Motor neuron (in vitro differentiated cells): ENCODE data around the gene DYNLRB2. TPM values are rescaled to one million over a fixed set of nuclear protein-coding genes. Genes with fewer than 3 reads are reported as not detected.
A peak's percentile ranks its signal among the peaks of the same experiment; 100 is the strongest.

Experiments used
- ATAC-seq, 8 experiments: fragments of 200-7000 bp; cut with Tn5 transposase; replicated peaks in 6 of 8; 2 replicates each; pipeline ENCODE4 v1.8.0; 2021; ENCODE audit warnings: mild to moderate bottlenecking in 8 of 8, moderate library complexity in 8 of 8
- H3K27ac ChIP-seq, 2 donors: fragments of 250-450 bp; sonication (Bioruptor Pico); 2 replicates each; pipeline ENCODE4 v1.9.0; 2021; ENCODE audit warnings: antibody characterized with exemption in 2 of 2, mild to moderate bottlenecking in 2 of 2, moderate library complexity in 1 of 2
- H3K4me1 ChIP-seq, 2 donors: fragments of 250-450 bp; sonication (Bioruptor Pico); replicated peaks in 1 of 2; 2 replicates each; pipeline ENCODE4 v1.6.1; 2021; ENCODE audit warnings: antibody characterized with exemption in 2 of 2, mild to moderate bottlenecking in 2 of 2, moderate library complexity in 1 of 2
- H3K4me3 ChIP-seq, 5 donors: fragments of 250-450 bp; sonication (Bioruptor Pico); 2 replicates each; pipeline ENCODE4 v1.9.0; 2021; ENCODE audit warnings: antibody characterized with exemption in 5 of 5, mild to moderate bottlenecking in 5 of 5, moderate library complexity in 4 of 5
- WGBS, 10 experiments: fragments of 450-650 bp; shearing (Covaris generic); methylation state at CpG; one replicate each; pipeline ENCODE4 v1.0.0; 2022; 5-methylcytosine and 5-hydroxymethylcytosine counted together
- in situ Hi-C, 9 experiments: fragments of 400-800 bp; cut with MboI; loops; one replicate each; pipeline ENCODE4 v1.15.0; 2021; ENCODE audit warnings: low sequenced_read_pairs in 9 of 9, low pct_unique_long_range_greater_than_20kb in 2 of 9; ENCODE audit not compliant: unreplicated experiment in 9 of 9
- total RNA-seq, 8 experiments: library from RNA; unstranded; fragments of 300-600 nt; gene quantifications; 2 replicates each; pipeline versions ENCODE4 v1.2.3 to v1.2.4, GENCODE V29; 2022

DYNLRB2 gene
- total RNA-seq, 8 experiments from 2014 or later = 0.47 to 7.2 (median 2.3) TPM; not detected in 3

GRCh38 chr16:80525420-80525819 is 15.4 kb upstream of the DYNLRB2 start:
- no peak overlapping the region for H3K27ac ChIP-seq
- WGBS, 10 experiments = 74 to 100% (median 92%) methylated on average over 1 to 4 of the region's 4 CpGs; no CpG with 5 or more reads in 1 of the 10 experiments
- no peaks in the 10 kb centered on the region for H3K4me1 ChIP-seq
- in situ Hi-C loops = loop anchor here in 1 of 9 experiments (25.0 kb wide), 2 partner anchors 287 to 412 kb away; partner anchors contain the start of gene CDYL2
- no peak for ATAC-seq
- H3K4me3 ChIP-seq = no peak overlapping the region

GRCh38 chr16:80526418-80527061 is 14.3 kb upstream of the DYNLRB2 start:
- in situ Hi-C loops = loop anchor here in 1 of 9 experiments (25.0 kb wide), 2 partner anchors 286 to 411 kb away; partner anchors contain the start of gene CDYL2
- no peak overlapping the region for H3K27ac ChIP-seq

GRCh38 chr16:80527297-80527696 is 13.5 kb upstream of the DYNLRB2 start:
- no peak overlapping the region for H3K4me3 ChIP-seq
- ATAC-seq = peak in 3 of 8 experiments; percentile 57 to 70 (median 65)
- H3K4me1 ChIP-seq = no peaks in the 10 kb centered on the region
- no peak overlapping the region for H3K27ac ChIP-seq
- in situ Hi-C loops = loop anchor here in 1 of 9 experiments (25.0 kb wide), 2 partner anchors 285 to 410 kb away; partner anchors contain the start of gene CDYL2
- 6 to 79% (median 36%) methylated on average over 2 to 5 of the region's 5 CpGs; no CpG with 5 or more reads in 3 of the 10 experiments for WGBS, 10 experiments

More at GRCh38 chr16:80526418-80527061, 14.3 kb upstream of the DYNLRB2 start:
- peak in 4 of 8 experiments; percentile 31 to 50 (median 44) for ATAC-seq
- H3K4me1 ChIP-seq = no peaks in the 10 kb centered on the region
- H3K4me3 ChIP-seq = no peak overlapping the region
- 0 to 100% (median 20%) methylated on average over 1 to 6 of the region's 6 CpGs for WGBS, 10 experiments

- no peak for ATAC-seq
- Histone ChIP-seq H3K27ac (no peak overlapping the region), H3K4me3 (no peak overlapping the region), H3K4me1 (no peaks in the 10 kb centered on the region)
- in situ Hi-C loops = loop anchor here in 1 of 9 experiments (25.0 kb wide), 2 partner anchors 282 to 407 kb away; partner anchors contain the start of gene CDYL2
- 23 to 88% (median 75%) methylated on average over 3 to 4 of the region's 4 CpGs; no CpG with 5 or more reads in 1 of the 10 experiments for WGBS, 10 experiments
Measured at GRCh38 chr16:80530479-80530878, 10.3 kb upstream of the DYNLRB2 start.

GRCh38 chr16:80536238-80536637 is 4.6 kb upstream of the DYNLRB2 start:
- no peak for ATAC-seq
- 14 to 89% (median 53%) methylated on average over 1 to 2 of the region's 2 CpGs; no CpG with 5 or more reads in 1 of the 10 experiments for WGBS, 10 experiments
- no peak overlapping the region for H3K4me3 ChIP-seq
- H3K27ac ChIP-seq = no peak overlapping the region
- peaks cover 6 to 7% of the 10 kb centered on the region in 2 donors for H3K4me1 ChIP-seq
- in situ Hi-C loops = loop anchor here in 1 of 9 experiments (25.0 kb wide), 2 partner anchors 276 to 401 kb away; partner anchors contain the start of gene CDYL2

- H3K4me1 ChIP-seq = peaks cover 6 to 7% of the 10 kb centered on the region in 2 donors
- 3 to 23% (median 5%) methylated on average over 3 to 6 of the region's 6 CpGs for WGBS, 10 experiments
- H3K27ac ChIP-seq = no peak overlapping the region
- H3K4me3 ChIP-seq = peak overlapping the region; percentile 46 to 72 (median 53)
- in situ Hi-C loops = loop anchor here in 1 of 9 experiments (25.0 kb wide), 2 partner anchors 271 to 396 kb away; partner anchors contain the start of gene CDYL2
- no peak for ATAC-seq
Measured at GRCh38 chr16:80541306-80541694, 507 bp downstream of the DYNLRB2 start.

- Histone ChIP-seq H3K4me3 (no peak overlapping the region), H3K27ac (no peak overlapping the region), H3K4me1 (peaks cover 6 to 7% of the 10 kb centered on the region in 2 donors)
- no peak for ATAC-seq
- in situ Hi-C loops = loop anchor here in 1 of 9 experiments (25.0 kb wide), 2 partner anchors 269 to 394 kb away; partner anchors contain the start of gene CDYL2
- WGBS, 10 experiments = 26 to 67% (median 45%) methylated on average over 1 to 2 of the region's 2 CpGs; no CpG with 5 or more reads in 2 of the 10 experiments
Measured at GRCh38 chr16:80543162-80543561, 2.4 kb downstream of the DYNLRB2 start.

- Histone ChIP-seq H3K4me3 (no peak overlapping the region), H3K4me1 (peaks cover 6 to 7% of the 10 kb centered on the region in 2 donors), H3K27ac (no peak overlapping the region)
- ATAC-seq = no peak
- WGBS, 10 experiments = 40 to 96% (median 61%) methylated on average over 2 to 6 of the region's 6 CpGs; no CpG with 5 or more reads in 2 of the 10 experiments
- in situ Hi-C loops = loop anchor here in 1 of 9 experiments (25.0 kb wide), 2 partner anchors 268 to 393 kb away; partner anchors contain the start of gene CDYL2
Measured at GRCh38 chr16:80544326-80544725, 3.5 kb downstream of the DYNLRB2 start.

- ATAC-seq = no peak
- in situ Hi-C loops = loop anchor here in 1 of 9 experiments (25.0 kb wide), 2 partner anchors 266 to 391 kb away; partner anchors contain the start of gene CDYL2
- WGBS, 10 experiments = 29 to 100% (median 60%) methylated on average over 1 to 4 of the region's 4 CpGs
Measured at GRCh38 chr16:80546249-80546648, 5.5 kb downstream of the DYNLRB2 start.

GRCh38 chr16:80547145-80547544 is 6.4 kb downstream of the DYNLRB2 start:
- WGBS, 10 experiments = 55 to 100% (median 90%) methylated on average over 1 to 2 of the region's 2 CpGs; no CpG with 5 or more reads in 1 of the 10 experiments
- no peak overlapping the region for H3K27ac ChIP-seq
- in situ Hi-C loops = loop anchor here in 1 of 9 experiments (25.0 kb wide), 2 partner anchors 265 to 390 kb away; partner anchors contain the start of gene CDYL2
- H3K4me3 ChIP-seq = no peak overlapping the region
- ATAC-seq = no peak
- H3K4me1 ChIP-seq = no peaks in the 10 kb centered on the region

More at GRCh38 chr16:80546249-80546648, 5.5 kb downstream of the DYNLRB2 start:
- Histone ChIP-seq H3K4me3 (no peak overlapping the region), H3K27ac (no peak overlapping the region), H3K4me1 (no peaks in the 10 kb centered on the region)

GRCh38 chr16:80552277-80552676 is 11.5 kb downstream of the DYNLRB2 start:
- Histone ChIP-seq H3K4me1 (no peaks in the 10 kb centered on the region), H3K4me3 (no peak overlapping the region), H3K27ac (no peak overlapping the region)
- in situ Hi-C loops = no loop called here
- WGBS, 10 experiments = 65 to 90% (median 76%) methylated on average over 1 to 4 of the region's 5 CpGs; no CpG with 5 or more reads in 3 of the 10 experiments
- peak in 1 of 8 experiments; percentile 37 for ATAC-seq

GRCh38 chr16:80554033-80554432 is 13.2 kb downstream of the DYNLRB2 start:
- WGBS, 10 experiments = 0 to 43% (median 17%) methylated on average over 1 to 2 of the region's 2 CpGs; no CpG with 5 or more reads in 5 of the 10 experiments
- no peak for ATAC-seq
- no peak overlapping the region for H3K4me3 ChIP-seq
- H3K4me1 ChIP-seq = no peaks in the 10 kb centered on the region
- in situ Hi-C loops = no loop called here
- H3K27ac ChIP-seq = no peak overlapping the region

GRCh38 chr16:80556481-80556880 is 15.7 kb downstream of the DYNLRB2 start:
- no peaks in the 10 kb centered on the region for H3K4me1 ChIP-seq
- in situ Hi-C loops = no loop called here
- no peak overlapping the region for H3K4me3 ChIP-seq
- no peak for ATAC-seq
- 22 to 73% (median 49%) methylated on average over 1 to 3 of the region's 3 CpGs; no CpG with 5 or more reads in 5 of the 10 experiments for WGBS, 10 experiments
- H3K27ac ChIP-seq = no peak overlapping the region
